Nephron (organoid): ENCODE measurements around the gene TMEM238L.
A peak's percentile ranks its signal among the peaks of the same experiment; 100 is the strongest.

Source experiments
- H3K27ac Mint-ChIP-seq, 3 experiments: 2 replicates each; pipeline ENCODE4 v1.8.0; 2020; ENCODE audit warnings: mixed read lengths in 3 of 3, mild to moderate bottlenecking in 2 of 3, moderate library complexity in 1 of 3
- H3K27me3 Mint-ChIP-seq: 2 replicates; pipeline ENCODE4 v1.8.0; 2021; ENCODE audit warnings: low read depth, mild to moderate bottlenecking, moderate library complexity, mixed read lengths
- H3K36me3 Mint-ChIP-seq: 2 replicates; pipeline ENCODE4 v1.8.0; 2020; ENCODE audit warnings: low read depth, mixed read lengths
- H3K4me1 Mint-ChIP-seq: 2 replicates; pipeline ENCODE4 v1.8.0; 2020; ENCODE audit warnings: mixed read lengths
- H3K4me3 Mint-ChIP-seq, 3 experiments: 2 replicates each; pipeline ENCODE4 v1.8.0; 2020; ENCODE audit warnings: mild to moderate bottlenecking in 3 of 3, mixed read lengths in 3 of 3, moderate library complexity in 2 of 3
- H3K9me3 Mint-ChIP-seq: 2 replicates; pipeline ENCODE4 v1.8.0; 2020; ENCODE audit warnings: mixed read lengths
- TF ChIP-seq, protein P1 (sequence below), 3 experiments: fragments of 200-600 bp; sonication (generic); IDR thresholded peaks; one replicate each; pipeline ENCODE4 v1.5.0; 2021; ENCODE audit warnings: antibody characterized with exemption in 3 of 3; ENCODE audit not compliant: unreplicated experiment in 3 of 3

TMEM238L gene

DNA sequence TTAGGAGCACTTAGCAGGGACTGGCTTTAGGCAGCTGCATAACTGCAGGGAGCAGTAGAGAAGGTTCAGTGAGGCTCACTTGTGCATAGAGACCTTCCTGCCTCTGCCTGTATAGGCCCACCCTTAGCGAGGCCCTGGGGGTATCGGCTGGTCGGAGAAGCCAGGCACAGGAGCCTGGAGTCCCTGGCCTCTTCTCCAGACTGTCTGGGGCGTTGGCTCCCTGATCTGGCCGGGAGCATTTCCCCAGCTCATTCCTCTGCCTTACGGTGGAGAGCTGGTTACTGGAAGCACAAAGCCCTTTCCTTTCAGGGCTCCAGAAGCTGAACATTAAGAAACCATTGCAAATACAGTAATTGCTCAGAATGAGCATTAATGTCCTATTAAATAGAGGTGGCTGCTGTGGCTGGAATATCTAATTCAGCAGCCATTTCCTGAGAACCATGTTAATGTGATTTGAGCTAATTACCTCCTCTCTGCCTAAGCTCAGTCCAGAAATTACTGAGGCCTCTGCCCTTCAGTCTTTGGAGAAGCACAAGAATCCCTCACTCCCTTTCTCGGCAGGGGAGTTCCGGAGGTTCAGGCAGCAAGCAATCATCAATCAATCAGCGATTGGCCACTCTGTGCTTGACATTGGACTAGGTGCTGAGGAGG lies 55.2 kb downstream of the TMEM238L start:
- Mint-ChIP-seq H3K4me1 (peaks cover 27% of the 10 kb centered on the region), H3K27me3 (peaks cover 20% of the 10 kb centered on the region), H3K36me3 (no peaks in the 10 kb centered on the region), H3K27ac (peak overlapping the region in 1 of 3 experiments; percentile 22), H3K9me3 (no peaks in the 10 kb centered on the region), H3K4me3 (no peak overlapping the region)
- TF ChIP-seq, protein P1, sequence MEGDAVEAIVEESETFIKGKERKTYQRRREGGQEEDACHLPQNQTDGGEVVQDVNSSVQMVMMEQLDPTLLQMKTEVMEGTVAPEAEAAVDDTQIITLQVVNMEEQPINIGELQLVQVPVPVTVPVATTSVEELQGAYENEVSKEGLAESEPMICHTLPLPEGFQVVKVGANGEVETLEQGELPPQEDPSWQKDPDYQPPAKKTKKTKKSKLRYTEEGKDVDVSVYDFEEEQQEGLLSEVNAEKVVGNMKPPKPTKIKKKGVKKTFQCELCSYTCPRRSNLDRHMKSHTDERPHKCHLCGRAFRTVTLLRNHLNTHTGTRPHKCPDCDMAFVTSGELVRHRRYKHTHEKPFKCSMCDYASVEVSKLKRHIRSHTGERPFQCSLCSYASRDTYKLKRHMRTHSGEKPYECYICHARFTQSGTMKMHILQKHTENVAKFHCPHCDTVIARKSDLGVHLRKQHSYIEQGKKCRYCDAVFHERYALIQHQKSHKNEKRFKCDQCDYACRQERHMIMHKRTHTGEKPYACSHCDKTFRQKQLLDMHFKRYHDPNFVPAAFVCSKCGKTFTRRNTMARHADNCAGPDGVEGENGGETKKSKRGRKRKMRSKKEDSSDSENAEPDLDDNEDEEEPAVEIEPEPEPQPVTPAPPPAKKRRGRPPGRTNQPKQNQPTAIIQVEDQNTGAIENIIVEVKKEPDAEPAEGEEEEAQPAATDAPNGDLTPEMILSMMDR (IDR thresholded peaks at IDR 0.05; ENCODE audit: unreplicated experiment in 3 of 3), result no peak

DNA sequence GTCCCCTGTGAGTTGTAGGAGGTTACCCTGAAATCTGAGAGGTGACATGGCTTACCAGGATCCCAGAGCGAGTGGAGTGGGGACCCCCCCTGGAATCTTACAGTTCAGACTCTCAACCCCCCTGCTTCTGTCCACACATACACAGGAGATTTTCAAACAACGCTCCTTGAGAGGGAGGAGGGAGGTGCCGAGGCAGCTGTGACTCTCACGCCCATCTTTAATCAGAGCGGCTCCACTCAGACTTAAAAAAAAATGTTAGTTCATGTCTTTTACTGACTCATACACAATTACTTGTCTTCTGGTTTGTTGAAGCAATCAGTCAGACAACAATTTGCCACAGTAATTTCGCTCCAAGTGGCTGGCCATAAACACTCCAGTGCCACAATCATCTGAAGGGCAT lies 58.7 kb downstream of the TMEM238L start:
- no peaks in the 10 kb centered on the region for H3K36me3 Mint-ChIP-seq
- no peak overlapping the region for H3K4me3 Mint-ChIP-seq
- peaks cover 27% of the 10 kb centered on the region for H3K4me1 Mint-ChIP-seq
- TF ChIP-seq, protein P1 (IDR thresholded peaks at IDR 0.05; ENCODE audit: unreplicated experiment in 3 of 3), result no peak
- no peak overlapping the region for H3K27ac Mint-ChIP-seq
- no peaks in the 10 kb centered on the region for H3K9me3 Mint-ChIP-seq
- peaks cover 16% of the 10 kb centered on the region for H3K27me3 Mint-ChIP-seq
